T47D (cell line): ENCODE measurements around the gene KCNQ1.

Source experiments
- DNase-seq, 2 experiments: peaks; one replicate each; pipeline versions ENCODE4 v3.0.0 to v3.0.0-alpha.2; 2011 to 2012; ENCODE audit warnings: low read depth in 1 of 2, low spot score in 1 of 2
- JUND ChIP-seq: IDR thresholded peaks from 2 replicates; pipeline ENCODE4 v1.6.1; 2012; ENCODE audit warnings: low read depth
- in situ Hi-C: cut with HindIII; loops from 2 replicates; pipeline ENCODE4 v1.10.0; 2016; ENCODE audit warnings: low sequenced_read_pairs, low pct_unique_long_range_greater_than_20kb

The KCNQ1 gene

GRCh38 chr11:2465202-2466068, 20.6 kb downstream of the KCNQ1 start:
- in situ Hi-C loops: no loop called here
- no peak for TF ChIP-seq JUND
- no peak for DNase-seq

GRCh38 chr11:2466069-2466801, 21.4 kb downstream of the KCNQ1 start:
- in situ Hi-C loops: no loop called here
- no peak for DNase-seq

GRCh38 chr11:2466869-2467694, 22.3 kb downstream of the KCNQ1 start:
- no peak for TF ChIP-seq JUND
- in situ Hi-C loops: no loop called here

More at GRCh38 chr11:2466069-2466801, 21.4 kb downstream of the KCNQ1 start:
- no peak for TF ChIP-seq JUND

GRCh38 chr11:2467695-2468055, 22.9 kb downstream of the KCNQ1 start:
- DNase-seq: no peak
- no peak for TF ChIP-seq JUND
- in situ Hi-C loops: no loop called here

More at GRCh38 chr11:2466869-2467694, 22.3 kb downstream of the KCNQ1 start:
- DNase-seq: no peak

- TF ChIP-seq JUND: no peak
- in situ Hi-C loops: no loop called here
- DNase-seq: no peak
Measured at GRCh38 chr11:2468363-2469235, 23.8 kb downstream of the KCNQ1 start.

- TF ChIP-seq JUND: no peak
- in situ Hi-C loops: no loop called here
- no peak for DNase-seq
Measured at GRCh38 chr11:2470495-2470894, 25.7 kb downstream of the KCNQ1 start.

GRCh38 chr11:2471048-2471803, 26.4 kb downstream of the KCNQ1 start:
- in situ Hi-C loops: no loop called here
- no peak for TF ChIP-seq JUND
- no peak for DNase-seq

- no peak for DNase-seq
- in situ Hi-C loops: no loop called here
- TF ChIP-seq JUND: no peak
Measured at GRCh38 chr11:2471804-2472096, 26.9 kb downstream of the KCNQ1 start.

GRCh38 chr11:2472428-2473186, 27.8 kb downstream of the KCNQ1 start:
- no peak for DNase-seq
- in situ Hi-C loops: no loop called here
- no peak for TF ChIP-seq JUND

- in situ Hi-C loops: no loop called here
- DNase-seq: no peak
- TF ChIP-seq JUND: no peak
Measured at GRCh38 chr11:2473361-2474058, 28.7 kb downstream of the KCNQ1 start.
